GM12891 (cell line): Measurements from ENCODE around the gene FBXL17.

Experiments
- DNase-seq: peaks from one replicate; pipeline ENCODE4 v3.0.0; 2011; ENCODE audit warnings: low spot score; ENCODE audit not compliant: insufficient read length
- FAIRE-seq: peaks from 2 replicates; lab custom pipeline; 2011; peaks lifted over from hg19 to GRCh38; lab: Jason Lieb, UNC
- PAX5 ChIP-seq: IDR thresholded peaks from 2 replicates; pipeline ENCODE4 v1.6.1; 2011; ENCODE audit warnings: low read length, moderate library complexity, mild to moderate bottlenecking; ENCODE audit not compliant: insufficient read depth, severe bottlenecking
- POLR2A ChIP-seq: IDR thresholded peaks from 2 replicates; pipeline ENCODE4 v1.6.1; 2011; ENCODE audit warnings: low read depth, low read length, control low read depth
- POLR2AphosphoS5 ChIP-seq: IDR thresholded peaks from 2 replicates; pipeline ENCODE4 v1.6.1; 2011; ENCODE audit warnings: low read depth, low read length, control low read depth
- POU2F2 ChIP-seq: IDR thresholded peaks from 2 replicates; pipeline ENCODE4 v1.6.1; 2011; ENCODE audit warnings: low read depth, mild to moderate bottlenecking, control low read depth, low read length, moderate library complexity
- SPI1 ChIP-seq: IDR thresholded peaks from 2 replicates; pipeline ENCODE4 v1.6.1; 2011; ENCODE audit warnings: low read depth, low read length, control low read depth
- TAF1 ChIP-seq: IDR thresholded peaks from 2 replicates; pipeline ENCODE4 v1.6.1; 2011; ENCODE audit warnings: low read depth, low read length, control low read depth

The FBXL17 gene

GRCh38 chr5:108046955-108047670, 334.8 kb downstream of the FBXL17 start:
- TF ChIP-seq POLR2AphosphoS5, result no peak
- no peak for TF ChIP-seq SPI1
- no peak for TF ChIP-seq PAX5
- no peak for TF ChIP-seq POU2F2
- TF ChIP-seq TAF1, result no peak
- no peak for TF ChIP-seq POLR2A
- DNase-seq (no peak), FAIRE-seq (no peak)

- FAIRE-seq, result no peak
- TF ChIP-seq SPI1, result no peak
- no peak for TF ChIP-seq TAF1
- TF ChIP-seq POU2F2, result no peak
- TF ChIP-seq POLR2A, result no peak
- TF ChIP-seq POLR2AphosphoS5, result no peak
- no peak for TF ChIP-seq PAX5
- no peak for DNase-seq
Observed at GRCh38 chr5:108036482-108036881, 345.4 kb downstream of the FBXL17 start.

- no peak for FAIRE-seq
- DNase-seq, result no peak
- TF ChIP-seq TAF1 (no peak), POLR2A (no peak), SPI1 (no peak), PAX5 (no peak), POLR2AphosphoS5 (no peak), POU2F2 (no peak)
Observed at GRCh38 chr5:108028883-108029282, 353.0 kb downstream of the FBXL17 start.

GRCh38 chr5:108028412-108028811, 353.5 kb downstream of the FBXL17 start:
- FAIRE-seq (no peak), DNase-seq (no peak)
- no peak for TF ChIP-seq POLR2A
- TF ChIP-seq POLR2AphosphoS5, result no peak
- no peak for TF ChIP-seq SPI1
- no peak for TF ChIP-seq TAF1
- TF ChIP-seq PAX5, result no peak
- no peak for TF ChIP-seq POU2F2

- FAIRE-seq (no peak), DNase-seq (no peak)
Observed at GRCh38 chr5:108025957-108026356, 355.9 kb downstream of the FBXL17 start.

GRCh38 chr5:108024986-108025385, 356.9 kb downstream of the FBXL17 start:
- no peak for TF ChIP-seq POLR2AphosphoS5
- TF ChIP-seq PAX5, result no peak
- TF ChIP-seq POU2F2, result no peak
- no peak for TF ChIP-seq SPI1
- TF ChIP-seq TAF1, result no peak
- no peak for TF ChIP-seq POLR2A
- DNase-seq, result no peak
- FAIRE-seq, result no peak

More at GRCh38 chr5:108025957-108026356, 355.9 kb downstream of the FBXL17 start:
- TF ChIP-seq PAX5, result no peak

- FAIRE-seq, result no peak
- no peak for DNase-seq
- TF ChIP-seq TAF1, result no peak
- no peak for TF ChIP-seq POLR2A
- no peak for TF ChIP-seq POLR2AphosphoS5
- TF ChIP-seq SPI1, result no peak
- no peak for TF ChIP-seq POU2F2
- no peak for TF ChIP-seq PAX5
Observed at GRCh38 chr5:108016101-108016500, 365.8 kb downstream of the FBXL17 start.

GRCh38 chr5:108006791-108007190, 375.1 kb downstream of the FBXL17 start:
- no peak for TF ChIP-seq PAX5
- TF ChIP-seq TAF1, result no peak
- TF ChIP-seq SPI1, result no peak
- no peak for TF ChIP-seq POLR2AphosphoS5
- no peak for TF ChIP-seq POU2F2
- no peak for TF ChIP-seq POLR2A
- no peak for DNase-seq
- no peak for FAIRE-seq

GRCh38 chr5:108003178-108003577, 378.7 kb downstream of the FBXL17 start:
- peak; percentile 18 for DNase-seq
- FAIRE-seq, result peak; percentile 87
- TF ChIP-seq SPI1, result no peak
- no peak for TF ChIP-seq TAF1
- no peak for TF ChIP-seq POLR2A
- TF ChIP-seq PAX5, result no peak
- TF ChIP-seq POU2F2, result no peak
- no peak for TF ChIP-seq POLR2AphosphoS5

GRCh38 chr5:108001222-108001621, 380.7 kb downstream of the FBXL17 start:
- DNase-seq (no peak), FAIRE-seq (no peak)
- TF ChIP-seq TAF1 (no peak), POLR2AphosphoS5 (no peak), SPI1 (no peak), POU2F2 (no peak), PAX5 (no peak), POLR2A (no peak)
